ENCODE data around the gene PSMA3.
A peak's percentile ranks its signal among the peaks of the same experiment; 100 is the strongest.

PSMA3 gene

GRCh38 chr14:58272588-58273372 is 28.1 kb downstream of the PSMA3 start:
- DNase-seq: no peak

- no peak for DNase-seq
These were observed 30.2 kb downstream of the PSMA3 start for GRCh38 chr14:58274881-58275280.

- no peak for DNase-seq
These were observed 31.0 kb downstream of the PSMA3 start for GRCh38 chr14:58275527-58276190.

- no peak for DNase-seq
These were observed 31.6 kb downstream of the PSMA3 start for GRCh38 chr14:58276208-58276607.

DNA sequence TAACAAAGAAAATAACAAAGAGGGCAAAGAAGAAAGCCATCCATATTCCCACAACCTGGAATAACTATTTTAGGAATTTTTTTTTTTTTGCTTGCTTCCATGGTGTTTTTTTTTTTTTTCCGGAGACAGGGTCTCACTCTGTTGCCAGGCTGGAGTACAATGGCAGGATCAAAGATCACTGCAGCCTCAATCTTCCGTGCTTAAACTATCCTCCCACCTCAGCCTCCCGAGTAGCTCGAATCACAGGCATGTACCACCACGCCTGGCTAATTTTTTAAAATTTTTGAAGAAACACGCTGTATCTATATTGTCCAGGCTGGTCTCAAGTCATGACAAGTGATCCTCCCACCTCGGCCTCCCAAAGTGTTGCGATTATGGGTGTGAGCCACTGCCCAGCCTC is 33.5 kb downstream of the PSMA3 start:
- no peak for DNase-seq

GRCh38 chr14:58280954-58281787 is 36.5 kb downstream of the PSMA3 start:
- DNase-seq: peak; percentile 19

GRCh38 chr14:58281969-58282368 is 37.3 kb downstream of the PSMA3 start:
- no peak for DNase-seq

DNA sequence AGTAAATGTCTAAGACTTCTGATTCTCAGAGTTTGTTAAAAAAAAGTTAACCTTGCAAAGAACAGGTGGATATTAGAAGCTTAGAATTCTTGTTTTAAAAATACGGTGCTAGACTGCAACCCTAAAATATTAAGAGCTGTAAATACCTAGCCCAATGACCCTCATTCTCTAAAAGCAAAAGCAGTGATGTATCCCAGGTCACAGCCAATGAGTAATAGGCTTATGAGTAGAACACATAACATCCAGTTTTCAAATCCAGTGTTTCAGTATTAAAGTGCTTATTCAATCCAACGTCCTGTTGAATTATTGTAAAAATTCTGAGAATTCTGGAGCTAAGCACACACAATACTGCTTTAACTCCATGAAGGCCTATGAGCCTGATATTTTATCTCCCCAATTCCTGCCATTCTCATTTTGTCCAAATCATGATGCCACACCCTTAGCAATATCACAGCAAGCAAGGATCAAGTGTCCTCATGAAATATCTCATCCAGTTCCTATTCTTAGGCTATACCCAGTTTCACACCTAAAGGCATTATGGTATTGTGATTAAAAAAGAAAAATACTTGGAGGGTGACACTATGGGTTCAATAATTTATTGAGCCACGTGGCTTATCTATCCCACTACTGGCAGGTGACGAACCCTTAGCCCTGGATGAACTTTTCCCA is 38.4 kb downstream of the PSMA3 start:
- no peak for DNase-seq

- DNase-seq: no peak
These were observed 39.1 kb downstream of the PSMA3 start for GRCh38 chr14:58283730-58284129.

DNA sequence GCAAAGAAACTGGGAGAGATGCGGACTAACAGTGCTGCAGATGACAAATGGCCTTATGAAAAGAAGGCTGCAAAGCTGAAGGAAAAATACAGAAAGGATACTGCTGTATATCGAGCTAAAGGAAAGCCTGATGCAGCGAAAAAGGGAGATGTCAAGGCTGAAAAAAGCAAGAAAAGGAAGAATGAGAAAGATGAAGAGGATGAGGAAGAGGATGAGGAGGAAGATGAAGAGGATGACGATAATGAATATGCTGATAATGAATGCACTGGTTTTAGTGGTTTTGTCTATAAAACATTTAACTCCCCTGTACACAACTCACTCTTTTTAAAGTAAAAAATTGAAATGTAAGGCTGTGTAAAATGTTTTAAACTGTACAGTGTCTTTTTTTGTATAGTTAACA is 40.5 kb downstream of the PSMA3 start:
- DNase-seq: no peak

- DNase-seq: no peak
These were observed 43.0 kb downstream of the PSMA3 start for GRCh38 chr14:58287607-58288042.

- no peak for DNase-seq
These were observed 43.6 kb downstream of the PSMA3 start for GRCh38 chr14:58288106-58288792.

- DNase-seq: no peak
These were observed 47.0 kb downstream of the PSMA3 start for GRCh38 chr14:58291646-58292045.

- no peak for DNase-seq
These were observed 47.5 kb downstream of the PSMA3 start for GRCh38 chr14:58292187-58292586.

- DNase-seq: no peak
These were observed 49.6 kb downstream of the PSMA3 start for GRCh38 chr14:58294201-58294600.

DNA sequence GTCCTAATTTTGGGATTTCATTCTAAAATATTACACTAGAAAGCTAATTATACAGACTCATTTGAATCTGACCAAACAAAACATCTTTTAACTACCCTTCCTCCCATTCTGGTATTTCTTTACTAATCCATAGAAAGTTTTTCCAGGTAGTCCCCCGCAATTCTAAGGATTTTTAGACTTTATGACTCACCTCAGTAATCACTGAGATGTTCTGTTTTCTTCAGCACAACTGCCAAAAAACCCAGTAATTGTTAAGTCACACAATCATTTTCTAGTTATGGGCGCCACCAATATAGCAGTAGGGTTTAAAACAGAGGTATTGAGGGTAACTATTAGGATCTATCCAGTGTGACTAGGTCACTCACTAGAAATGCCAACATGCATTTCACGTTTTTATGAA is 52.1 kb downstream of the PSMA3 start:
- DNase-seq: no peak

- no peak for DNase-seq
These were observed 52.7 kb downstream of the PSMA3 start for GRCh38 chr14:58297412-58297761.

- DNase-seq: peak; percentile 99
These were observed 53.3 kb downstream of the PSMA3 start for GRCh38 chr14:58297762-58298476.

DNA sequence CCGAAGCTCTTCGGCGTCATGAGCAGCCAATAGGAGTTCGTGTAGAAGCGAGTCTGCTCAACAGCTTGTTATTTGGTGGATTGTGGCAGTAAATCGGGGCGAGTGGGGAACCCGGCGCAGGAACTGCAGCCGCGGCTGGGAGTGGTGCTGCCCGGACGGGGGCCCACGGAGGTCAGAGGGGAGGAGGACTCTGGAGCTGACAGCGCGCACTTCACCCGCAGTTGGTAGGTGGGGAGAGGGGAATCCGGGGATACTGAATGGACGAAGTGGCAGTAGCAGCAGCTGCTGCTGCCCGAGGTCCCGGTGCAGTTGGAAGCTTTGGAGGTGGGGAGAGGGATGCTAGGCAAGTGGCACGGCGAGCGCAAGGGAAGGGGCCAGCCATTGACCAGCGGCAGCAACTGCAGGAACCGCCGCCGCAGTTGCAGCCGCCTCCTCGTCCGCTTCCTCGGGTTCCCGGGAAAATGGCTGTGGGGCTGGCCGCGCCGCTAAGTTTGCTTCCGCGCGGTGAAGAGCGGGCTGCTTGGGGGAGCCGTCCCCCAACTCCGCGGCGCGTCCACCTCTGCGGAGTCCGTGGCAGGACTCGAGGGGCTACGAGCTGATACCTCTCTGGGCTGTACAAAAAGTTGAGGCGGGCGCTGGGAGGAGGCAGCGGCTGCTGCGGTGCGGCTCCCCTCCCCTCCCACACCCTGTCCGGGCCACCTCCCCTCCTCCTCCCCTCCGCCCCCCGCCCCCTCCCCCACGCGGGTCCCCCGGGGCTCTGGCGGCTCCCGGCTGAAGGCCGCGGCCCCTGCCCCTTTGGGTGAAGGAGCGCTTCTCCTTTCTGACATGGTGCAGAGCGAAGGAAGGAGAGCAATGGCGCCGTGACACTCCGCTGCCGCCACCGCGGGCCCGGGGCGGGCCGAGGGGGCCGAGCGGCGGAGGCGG is 54.1 kb downstream of the PSMA3 start, which contains the start of gene ARID4A:
Gene ARID4A, plus strand, starts transcription at position 79 of the 924 bp plus-strand sequence. CDS start 1,300 bp downstream, outside the sequence.
- DNase-seq: no peak

Data from SIG-M5 (cell line).